ENCODE measurements around the gene DGKH. TPM values are rescaled to one million over a fixed set of nuclear protein-coding genes. Genes with fewer than 3 reads are reported as not detected.

DGKH gene
- total and polyA plus RNA-seq, 9 of the 15 experiments (the other 6 are each of a cell fraction or from before 2014, with no cell fraction given) = 0.38 to 4.4 (median 3.1) TPM

DNA sequence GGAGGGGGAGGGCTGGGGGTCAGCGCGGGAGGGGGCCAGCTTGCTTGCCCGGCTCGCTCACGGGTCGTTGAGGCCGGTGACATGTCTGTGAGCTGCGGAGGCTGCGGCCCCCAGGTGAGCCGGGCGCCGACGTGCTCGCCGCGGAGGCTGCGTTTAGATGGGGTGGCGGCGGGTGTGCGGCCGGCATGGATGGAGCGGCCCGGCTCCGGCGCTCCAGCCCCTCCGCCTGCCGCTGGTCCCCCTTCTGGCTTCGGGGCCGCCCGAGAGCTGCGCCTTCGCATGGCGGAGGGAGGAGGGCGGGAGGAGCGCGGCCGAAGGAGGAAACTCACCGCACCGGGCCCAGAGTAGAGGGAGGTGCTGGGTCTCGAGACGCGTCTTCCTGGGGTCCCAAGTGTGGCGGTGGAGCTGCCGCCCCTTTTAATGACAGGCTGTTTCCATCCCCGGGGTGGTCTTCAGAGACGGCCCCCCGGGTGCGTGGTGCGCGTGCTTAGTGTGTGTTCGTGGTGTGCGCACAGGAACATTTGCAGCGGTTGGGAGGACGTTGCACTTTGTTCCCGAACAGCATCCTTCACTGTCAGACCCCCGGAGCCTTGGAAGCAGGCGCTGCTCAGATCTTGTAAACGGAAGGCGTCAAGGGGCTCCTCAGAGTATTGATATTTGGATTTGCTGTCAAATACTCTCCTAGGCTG lies 223.8 kb downstream of the DGKH start, which contains the start of gene AKAP11 (continued):
- TF ChIP-seq CCAR2 (IDR thresholded peaks at IDR 0.05; ENCODE audit: low read depth, low read length) = no peak
- no peak for TF ChIP-seq ZNF347 (CRISPR knock-in tag; IDR thresholded peaks at IDR 0.05; ENCODE audit: low read depth)
- no peak for TF ChIP-seq EHMT2 (IDR thresholded peaks at IDR 0.05)
- peak; percentile 62 for TF ChIP-seq GABPA (tag; conservative IDR thresholded peaks at IDR 0.05; ENCODE audit: low read depth)
- TF ChIP-seq ZNF263 (CRISPR knock-in tag; IDR thresholded peaks at IDR 0.05; ENCODE audit: borderline replicate concordance) = peak; percentile 97
- TF ChIP-seq PHF8 (IDR thresholded peaks at IDR 0.05; ENCODE audit: borderline replicate concordance, low read length) = peak; percentile 56; the same call in 1 of the 2 replicates
- peak; percentile 50; the same call in 1 of the 2 replicates for TF ChIP-seq ZFX (CRISPR knock-in tag; IDR thresholded peaks at IDR 0.05)
- no peak for TF ChIP-seq ZNF644 (tag; IDR thresholded peaks at IDR 0.05; ENCODE audit: low read depth)
- TF ChIP-seq KLF13 (tag; IDR thresholded peaks at IDR 0.05; ENCODE audit: borderline replicate concordance, low read depth) = no peak
- no peak for TF ChIP-seq ESRRB (CRISPR knock-in tag; IDR thresholded peaks at IDR 0.05; ENCODE audit: borderline replicate concordance)
- TF ChIP-seq NUFIP1 (IDR thresholded peaks at IDR 0.05; ENCODE audit: partially characterized antibody) = no peak
- TF ChIP-seq, protein P1, sequence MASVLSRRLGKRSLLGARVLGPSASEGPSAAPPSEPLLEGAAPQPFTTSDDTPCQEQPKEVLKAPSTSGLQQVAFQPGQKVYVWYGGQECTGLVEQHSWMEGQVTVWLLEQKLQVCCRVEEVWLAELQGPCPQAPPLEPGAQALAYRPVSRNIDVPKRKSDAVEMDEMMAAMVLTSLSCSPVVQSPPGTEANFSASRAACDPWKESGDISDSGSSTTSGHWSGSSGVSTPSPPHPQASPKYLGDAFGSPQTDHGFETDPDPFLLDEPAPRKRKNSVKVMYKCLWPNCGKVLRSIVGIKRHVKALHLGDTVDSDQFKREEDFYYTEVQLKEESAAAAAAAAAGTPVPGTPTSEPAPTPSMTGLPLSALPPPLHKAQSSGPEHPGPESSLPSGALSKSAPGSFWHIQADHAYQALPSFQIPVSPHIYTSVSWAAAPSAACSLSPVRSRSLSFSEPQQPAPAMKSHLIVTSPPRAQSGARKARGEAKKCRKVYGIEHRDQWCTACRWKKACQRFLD (CRISPR knock-in tag; IDR thresholded peaks at IDR 0.05) = no peak
- TF ChIP-seq KDM4B (IDR thresholded peaks at IDR 0.05; ENCODE audit: borderline replicate concordance in 2 of 2, low read depth in 1 of 2) = peak in 1 of 2 experiments; percentile 47; a peak in 1 of 4 replicates
- peak; percentile 82 for TF ChIP-seq RBFOX2 (IDR thresholded peaks at IDR 0.05; ENCODE audit: low read depth, low read length)
- TF ChIP-seq HNRNPLL (IDR thresholded peaks at IDR 0.05; ENCODE audit: low read depth, low read length, poor library complexity, severe bottlenecking) = peak; percentile 76
- TF ChIP-seq MYC (IDR thresholded peaks at IDR 0.05; ENCODE audit: low read depth, low read length) = peak; percentile 35; the same call in 1 of the 2 replicates
- no peak for TF ChIP-seq MYC (CRISPR knock-in tag; IDR thresholded peaks at IDR 0.05; ENCODE audit: borderline replicate concordance, low read depth)
- TF ChIP-seq, protein P2, sequence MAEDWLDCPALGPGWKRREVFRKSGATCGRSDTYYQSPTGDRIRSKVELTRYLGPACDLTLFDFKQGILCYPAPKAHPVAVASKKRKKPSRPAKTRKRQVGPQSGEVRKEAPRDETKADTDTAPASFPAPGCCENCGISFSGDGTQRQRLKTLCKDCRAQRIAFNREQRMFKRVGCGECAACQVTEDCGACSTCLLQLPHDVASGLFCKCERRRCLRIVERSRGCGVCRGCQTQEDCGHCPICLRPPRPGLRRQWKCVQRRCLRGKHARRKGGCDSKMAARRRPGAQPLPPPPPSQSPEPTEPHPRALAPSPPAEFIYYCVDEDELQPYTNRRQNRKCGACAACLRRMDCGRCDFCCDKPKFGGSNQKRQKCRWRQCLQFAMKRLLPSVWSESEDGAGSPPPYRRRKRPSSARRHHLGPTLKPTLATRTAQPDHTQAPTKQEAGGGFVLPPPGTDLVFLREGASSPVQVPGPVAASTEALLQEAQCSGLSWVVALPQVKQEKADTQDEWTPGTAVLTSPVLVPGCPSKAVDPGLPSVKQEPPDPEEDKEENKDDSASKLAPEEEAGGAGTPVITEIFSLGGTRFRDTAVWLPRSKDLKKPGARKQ (CRISPR knock-in tag; IDR thresholded peaks at IDR 0.05) = no peak
- 0 out of 2 replicates have a peak, but pooled peaks have one; percentile 60 for TF ChIP-seq ZBTB1 (CRISPR knock-in tag; IDR thresholded peaks at IDR 0.05; ENCODE audit: borderline replicate concordance, low read depth)
- TF ChIP-seq RNF2 (IDR thresholded peaks at IDR 0.05) = no peak

All from K562 (cell line).